ENCODE measurements around the gene DAPK2.

The DAPK2 gene

GRCh38 chr15:63915873-63916771 is 130.2 kb downstream of the DAPK2 start:
- Histone ChIP-seq H3K4me3 (IDR thresholded peaks at IDR 0.05; ENCODE audit: insufficient read depth, low read depth, low read length) (no peak overlapping the region), H3K9ac (no peak overlapping the region), H3K36me3 (ENCODE audit: insufficient read depth) (no peaks in the 10 kb centered on the region), H3K4me1 (ENCODE audit: low read depth, poor library complexity, severe bottlenecking) (peaks cover 15% of the 10 kb centered on the region), H3K4me2 (no peak overlapping the region), H2AFZ (ENCODE audit: low read depth) (no peak overlapping the region), H3K79me2 (ENCODE audit: insufficient read depth, low read depth) (no peaks in the 10 kb centered on the region), H3K27ac (no peak overlapping the region), H4K20me1 (ENCODE audit: insufficient read depth) (no peaks in the 10 kb centered on the region), H3K27me3 (ENCODE audit: insufficient read depth, low read depth) (no peaks in the 10 kb centered on the region)
- TF ChIP-seq CTCF (conservative IDR thresholded peaks at IDR 0.05; ENCODE audit: low read depth, low read length) = no peak

DNA sequence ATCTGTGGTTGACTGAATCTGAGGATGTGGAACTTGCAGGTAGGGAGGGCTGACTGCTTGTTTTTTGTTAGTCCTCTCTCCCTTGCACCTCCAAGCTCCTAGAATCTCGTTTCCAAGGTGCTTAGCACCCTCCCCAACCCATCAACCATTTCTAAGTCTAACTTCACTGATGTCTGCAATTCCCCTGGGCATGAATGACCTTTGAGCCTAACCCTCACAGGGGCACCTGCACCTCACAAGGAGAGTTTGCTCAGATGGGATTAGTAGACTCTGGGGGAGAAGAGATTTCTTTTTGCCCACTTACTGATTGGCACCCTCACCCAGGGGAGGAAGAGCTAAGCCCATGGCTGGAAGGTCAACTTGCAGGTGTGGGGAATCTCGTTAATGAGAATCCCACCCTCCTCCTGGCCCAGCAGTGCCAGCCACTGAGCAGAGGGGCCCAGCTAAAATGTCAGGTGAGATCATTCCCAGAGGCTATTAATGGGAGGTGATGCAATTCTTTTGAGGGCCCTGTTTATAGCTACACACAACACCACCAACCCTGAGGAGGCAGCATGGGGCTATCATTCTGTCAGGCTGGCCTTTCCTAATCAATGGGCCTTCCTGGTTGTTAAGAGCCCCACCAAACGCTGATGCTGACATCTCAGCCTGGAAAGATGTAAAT is 130.9 kb downstream of the DAPK2 start:
- Histone ChIP-seq H4K20me1 (ENCODE audit: insufficient read depth) (no peaks in the 10 kb centered on the region), H3K4me2 (no peak overlapping the region)
- no peak for TF ChIP-seq CTCF (conservative IDR thresholded peaks at IDR 0.05; ENCODE audit: low read depth, low read length)

GRCh38 chr15:63913786-63914315 is 132.4 kb downstream of the DAPK2 start:
- Histone ChIP-seq H2AFZ (ENCODE audit: low read depth) (no peak overlapping the region), H3K79me2 (ENCODE audit: insufficient read depth, low read depth) (no peaks in the 10 kb centered on the region), H3K4me3 (IDR thresholded peaks at IDR 0.05; ENCODE audit: insufficient read depth, low read depth, low read length) (no peak overlapping the region), H3K4me2 (no peak overlapping the region), H3K36me3 (ENCODE audit: insufficient read depth) (no peaks in the 10 kb centered on the region), H4K20me1 (ENCODE audit: insufficient read depth) (no peaks in the 10 kb centered on the region), H3K27ac (no peak overlapping the region), H3K9ac (no peak overlapping the region), H3K4me1 (ENCODE audit: low read depth, poor library complexity, severe bottlenecking) (peaks cover 9% of the 10 kb centered on the region), H3K27me3 (ENCODE audit: insufficient read depth, low read depth) (no peaks in the 10 kb centered on the region)
- TF ChIP-seq CTCF (conservative IDR thresholded peaks at IDR 0.05; ENCODE audit: low read depth, low read length) = no peak

More for the DNA sequence above, 130.9 kb downstream of the DAPK2 start:
- no peaks in the 10 kb centered on the region for H3K79me2 ChIP-seq (ENCODE audit: insufficient read depth, low read depth)
- no peaks in the 10 kb centered on the region for H3K27me3 ChIP-seq (ENCODE audit: insufficient read depth, low read depth)
- peaks cover 10% of the 10 kb centered on the region for H3K4me1 ChIP-seq (ENCODE audit: low read depth, poor library complexity, severe bottlenecking)
- no peak overlapping the region for H3K9ac ChIP-seq
- no peaks in the 10 kb centered on the region for H3K36me3 ChIP-seq (ENCODE audit: insufficient read depth)
- H2AFZ ChIP-seq (ENCODE audit: low read depth) = no peak overlapping the region
- H3K27ac ChIP-seq = no peak overlapping the region
- H3K4me3 ChIP-seq (IDR thresholded peaks at IDR 0.05; ENCODE audit: insufficient read depth, low read depth, low read length) = no peak overlapping the region

DNA sequence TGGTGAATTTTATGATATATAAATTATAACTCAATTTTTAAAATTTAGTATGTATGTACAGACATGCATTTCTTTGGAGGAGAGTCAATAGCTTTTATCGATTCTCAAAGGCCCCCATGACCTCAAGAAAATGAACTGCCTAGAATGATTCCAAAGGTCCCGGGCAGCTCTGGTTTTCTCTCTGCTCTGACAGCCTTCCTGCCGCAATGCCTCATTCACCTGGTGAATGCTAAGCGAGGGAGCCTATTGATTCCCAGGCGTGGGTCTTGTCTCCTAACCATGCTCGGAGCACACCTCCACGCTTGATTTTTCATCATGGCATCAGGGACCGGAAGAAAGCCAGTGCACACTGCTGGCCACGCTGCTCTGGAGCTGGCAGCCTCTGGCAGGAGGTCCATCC is 132.9 kb downstream of the DAPK2 start:
- H2AFZ ChIP-seq (ENCODE audit: low read depth) = no peak overlapping the region
- no peak overlapping the region for H3K4me2 ChIP-seq
- H3K27me3 ChIP-seq (ENCODE audit: insufficient read depth, low read depth) = no peaks in the 10 kb centered on the region
- H3K27ac ChIP-seq = no peak overlapping the region
- H4K20me1 ChIP-seq (ENCODE audit: insufficient read depth) = no peaks in the 10 kb centered on the region
- peaks cover 9% of the 10 kb centered on the region for H3K4me1 ChIP-seq (ENCODE audit: low read depth, poor library complexity, severe bottlenecking)
- H3K4me3 ChIP-seq (IDR thresholded peaks at IDR 0.05; ENCODE audit: insufficient read depth, low read depth, low read length) = no peak overlapping the region
- no peak overlapping the region for H3K9ac ChIP-seq
- H3K79me2 ChIP-seq (ENCODE audit: insufficient read depth, low read depth) = no peaks in the 10 kb centered on the region
- no peaks in the 10 kb centered on the region for H3K36me3 ChIP-seq (ENCODE audit: insufficient read depth)
- TF ChIP-seq CTCF (conservative IDR thresholded peaks at IDR 0.05; ENCODE audit: low read depth, low read length) = no peak

Data from KMS-11 (cell line).